ENCODE results near the gene PCDHGA10. TPM values are rescaled to one million over a fixed set of nuclear protein-coding genes. Genes with fewer than 3 reads are reported as not detected.

PCDHGA10 gene
- total and polyA plus RNA-seq, 2 donors from 2014 or later = 0.47 to 5.1 TPM

- FAIRE-seq (no peak), DNase-seq (no peak)
- H3K27me3 ChIP-seq (ENCODE audit: control insufficient read depth, insufficient read depth, low read length) = no peaks in the 10 kb centered on the region
- peak overlapping the region in 2 of 3 donors; percentile 14 to 15 for H3K4me3 ChIP-seq (ENCODE audit: low read length in 3 of 3)
- no peaks in the 10 kb centered on the region for H3K36me3 ChIP-seq (ENCODE audit: control insufficient read depth in 2 of 3, insufficient read depth in 3 of 3, low read length in 3 of 3)
- TF ChIP-seq, protein P1, sequence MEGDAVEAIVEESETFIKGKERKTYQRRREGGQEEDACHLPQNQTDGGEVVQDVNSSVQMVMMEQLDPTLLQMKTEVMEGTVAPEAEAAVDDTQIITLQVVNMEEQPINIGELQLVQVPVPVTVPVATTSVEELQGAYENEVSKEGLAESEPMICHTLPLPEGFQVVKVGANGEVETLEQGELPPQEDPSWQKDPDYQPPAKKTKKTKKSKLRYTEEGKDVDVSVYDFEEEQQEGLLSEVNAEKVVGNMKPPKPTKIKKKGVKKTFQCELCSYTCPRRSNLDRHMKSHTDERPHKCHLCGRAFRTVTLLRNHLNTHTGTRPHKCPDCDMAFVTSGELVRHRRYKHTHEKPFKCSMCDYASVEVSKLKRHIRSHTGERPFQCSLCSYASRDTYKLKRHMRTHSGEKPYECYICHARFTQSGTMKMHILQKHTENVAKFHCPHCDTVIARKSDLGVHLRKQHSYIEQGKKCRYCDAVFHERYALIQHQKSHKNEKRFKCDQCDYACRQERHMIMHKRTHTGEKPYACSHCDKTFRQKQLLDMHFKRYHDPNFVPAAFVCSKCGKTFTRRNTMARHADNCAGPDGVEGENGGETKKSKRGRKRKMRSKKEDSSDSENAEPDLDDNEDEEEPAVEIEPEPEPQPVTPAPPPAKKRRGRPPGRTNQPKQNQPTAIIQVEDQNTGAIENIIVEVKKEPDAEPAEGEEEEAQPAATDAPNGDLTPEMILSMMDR (IDR thresholded peaks at IDR 0.05; ENCODE audit: borderline replicate concordance, extremely low read depth, insufficient read depth) = no peak
- no peak overlapping the region for H3K9ac ChIP-seq (ENCODE audit: low read length in 3 of 3)
- intact Hi-C loops (cut with DNase I) = no loop called here
- no peaks in the 10 kb centered on the region for H3K4me1 ChIP-seq (ENCODE audit: control insufficient read depth in 2 of 3, insufficient read depth in 2 of 3, low read depth in 1 of 3, low read length in 3 of 3)
- no peak overlapping the region for H3K27ac ChIP-seq (ENCODE audit: low read depth in 2 of 2, low read length in 2 of 2)
- peaks cover 7 to 79% (median 45%) of the 10 kb centered on the region in 3 donors for H3K9me3 ChIP-seq (ENCODE audit: control insufficient read depth in 2 of 3, insufficient read depth in 1 of 3, low read length in 3 of 3)
Observed at GRCh38 chr5:141421489-141421855, 8.7 kb downstream of the PCDHGA10 start.

DNA sequence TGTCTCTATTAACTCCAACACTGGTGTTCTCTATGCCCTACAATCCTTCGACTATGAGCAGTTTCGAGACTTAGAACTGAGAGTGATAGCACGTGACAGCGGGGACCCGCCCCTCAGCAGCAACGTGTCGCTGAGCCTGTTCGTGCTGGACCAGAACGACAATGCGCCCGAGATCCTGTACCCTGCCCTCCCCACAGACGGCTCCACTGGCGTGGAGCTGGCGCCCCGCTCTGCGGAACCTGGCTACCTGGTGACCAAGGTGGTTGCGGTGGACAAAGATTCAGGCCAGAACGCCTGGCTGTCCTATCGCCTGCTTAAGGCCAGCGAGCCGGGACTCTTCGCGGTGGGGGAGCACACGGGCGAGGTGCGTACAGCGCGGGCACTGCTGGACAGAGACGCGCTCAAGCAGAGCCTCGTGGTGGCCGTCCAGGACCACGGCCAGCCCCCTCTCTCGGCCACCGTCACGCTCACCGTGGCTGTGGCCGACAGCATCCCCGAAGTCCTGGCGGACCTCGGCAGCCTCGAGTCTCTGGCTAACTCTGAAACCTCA is 10.0 kb downstream of the PCDHGA10 start:
- DNase-seq (no peak), FAIRE-seq (no peak)
- H3K9ac ChIP-seq (ENCODE audit: low read length in 3 of 3) = no peak overlapping the region
- no peak overlapping the region for H3K4me3 ChIP-seq (ENCODE audit: low read length in 3 of 3)
- no peaks in the 10 kb centered on the region for H3K27me3 ChIP-seq (ENCODE audit: control insufficient read depth, insufficient read depth, low read length)
- H3K4me1 ChIP-seq (ENCODE audit: control insufficient read depth in 2 of 3, insufficient read depth in 2 of 3, low read depth in 1 of 3, low read length in 3 of 3) = no peaks in the 10 kb centered on the region
- H3K27ac ChIP-seq (ENCODE audit: low read depth in 2 of 2, low read length in 2 of 2) = no peak overlapping the region
- TF ChIP-seq, protein P1 (IDR thresholded peaks at IDR 0.05; ENCODE audit: borderline replicate concordance, extremely low read depth, insufficient read depth) = no peak
- H3K36me3 ChIP-seq (ENCODE audit: control insufficient read depth in 2 of 3, insufficient read depth in 3 of 3, low read length in 3 of 3) = no peaks in the 10 kb centered on the region
- intact Hi-C loops (cut with DNase I) = no loop called here
- H3K9me3 ChIP-seq (ENCODE audit: control insufficient read depth in 2 of 3, insufficient read depth in 1 of 3, low read length in 3 of 3) = peaks cover 9 to 92% (median 53%) of the 10 kb centered on the region in 3 donors

DNA sequence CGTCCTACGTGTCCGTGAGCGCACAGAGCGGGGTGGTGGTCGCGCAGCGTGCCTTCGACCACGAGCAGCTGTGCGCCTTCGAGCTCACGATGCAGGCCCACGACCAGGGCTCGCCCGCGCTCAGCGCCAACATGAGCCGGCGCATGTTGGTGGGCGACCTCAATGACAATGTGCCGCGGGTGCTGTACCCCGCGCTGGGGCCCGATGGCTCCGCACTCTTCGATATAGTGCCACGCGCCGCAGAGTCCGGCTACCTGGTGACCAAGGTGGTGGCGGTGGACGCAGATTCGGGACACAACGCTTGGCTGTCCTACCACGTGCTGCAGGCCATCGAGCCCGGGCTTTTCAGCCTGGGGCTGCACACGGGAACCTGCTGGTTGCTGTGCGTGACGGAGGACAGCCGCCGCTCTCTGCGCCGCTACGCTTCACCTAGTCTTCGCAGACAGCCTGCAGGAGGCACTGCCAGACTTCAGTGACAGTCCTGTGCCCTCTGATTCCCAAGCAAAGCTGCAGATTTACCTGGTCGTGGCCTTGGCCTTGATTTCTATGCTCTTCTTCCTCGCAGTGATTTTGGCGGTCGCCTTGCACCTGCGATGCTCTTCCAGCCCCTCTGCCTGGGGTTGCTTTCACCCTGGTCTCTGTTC is 15.1 kb downstream of the PCDHGA10 start:
- Histone ChIP-seq H3K36me3 (ENCODE audit: control insufficient read depth in 2 of 3, insufficient read depth in 3 of 3, low read length in 3 of 3) (no peaks in the 10 kb centered on the region), H3K9me3 (ENCODE audit: control insufficient read depth in 2 of 3, insufficient read depth in 1 of 3, low read length in 3 of 3) (peaks cover 7 to 79% (median 33%) of the 10 kb centered on the region in 3 donors), H3K27ac (ENCODE audit: low read depth in 2 of 2, low read length in 2 of 2) (no peak overlapping the region), H3K4me3 (ENCODE audit: low read length in 3 of 3) (peak overlapping the region in 1 of 3 donors; percentile 19), H3K4me1 (ENCODE audit: control insufficient read depth in 2 of 3, insufficient read depth in 2 of 3, low read depth in 1 of 3, low read length in 3 of 3) (no peaks in the 10 kb centered on the region), H3K9ac (ENCODE audit: low read length in 3 of 3) (no peak overlapping the region), H3K27me3 (ENCODE audit: control insufficient read depth, insufficient read depth, low read length) (no peaks in the 10 kb centered on the region)
- FAIRE-seq (no peak), DNase-seq (no peak)
- intact Hi-C loops (cut with DNase I) = no loop called here
- TF ChIP-seq, protein P1 (IDR thresholded peaks at IDR 0.05; ENCODE audit: borderline replicate concordance, extremely low read depth, insufficient read depth) = no peak

Measured in kidney (tissue), 14 donors.